ENCODE measurements around the gene BCL7C. TPM values are rescaled to one million over a fixed set of nuclear protein-coding genes. Genes with fewer than 3 reads are reported as not detected.
A peak's percentile ranks its signal among the peaks of the same experiment; 100 is the strongest.

Gene BCL7C
- total and polyA plus RNA-seq, 10 of the 15 experiments (the other 5 are each of a cell fraction or from before 2014, with no cell fraction given), result 1.1 to 30.5 (median 13.7) TPM

- TF ChIP-seq RELB (IDR thresholded peaks at IDR 0.05; ENCODE audit: low read depth) (no peak), NFYA (IDR thresholded peaks at IDR 0.05; ENCODE audit: borderline replicate concordance, low read depth, low read length) (no peak), RAD21 (IDR thresholded peaks at IDR 0.05; ENCODE audit: insufficient read depth, low read depth, low read length) (no peak), SREBF1 (IDR thresholded peaks at IDR 0.05; ENCODE audit: low read length) (no peak), TCF7 (IDR thresholded peaks at IDR 0.05; ENCODE audit: borderline replicate concordance) (no peak), NFIC (IDR thresholded peaks at IDR 0.05; ENCODE audit: low read depth, low read length) (no peak), GATAD2B (conservative IDR thresholded peaks at IDR 0.05; ENCODE audit: low read depth) (peak; percentile 83), CREM (IDR thresholded peaks at IDR 0.05; ENCODE audit: low read depth) (no peak), CHD4 (IDR thresholded peaks at IDR 0.05) (no peak), EGR1 (IDR thresholded peaks at IDR 0.05; ENCODE audit: borderline replicate concordance in 1 of 2, low read depth in 2 of 2, low read length in 2 of 2) (peak in 1 of 2 experiments; percentile 80; a peak in 1 of 3 replicates), FOS (IDR thresholded peaks at IDR 0.05; ENCODE audit: borderline replicate concordance, extremely low read depth, insufficient read length) (no peak), CBX3 (IDR thresholded peaks at IDR 0.05; ENCODE audit: borderline replicate concordance, low read depth) (no peak), ASH2L (IDR thresholded peaks at IDR 0.05; ENCODE audit: borderline replicate concordance, low read depth) (no peak), EED (IDR thresholded peaks at IDR 0.05; ENCODE audit: low read depth) (no peak), PAX8 (IDR thresholded peaks at IDR 0.05) (no peak), ZNF384 (IDR thresholded peaks at IDR 0.05; ENCODE audit: borderline replicate concordance, low read depth, low read length) (no peak), IKZF1 (conservative IDR thresholded peaks at IDR 0.05) (peak; percentile 42; the same call in 1 of the 2 replicates), FOXK2 (IDR thresholded peaks at IDR 0.05) (no peak), MLLT1 (IDR thresholded peaks at IDR 0.05) (no peak), SMC3 (IDR thresholded peaks at IDR 0.05; ENCODE audit: borderline replicate concordance, low read length) (no peak), SUZ12 (IDR thresholded peaks at IDR 0.05; ENCODE audit: unreplicated experiment) (no peak), POLR2AphosphoS5 (IDR thresholded peaks at IDR 0.05; ENCODE audit: low read length) (no peak), SPI1 (IDR thresholded peaks at IDR 0.05; ENCODE audit: borderline replicate concordance, insufficient read depth, low read depth, low read length) (no peak)
- TF ChIP-seq, protein P1, sequence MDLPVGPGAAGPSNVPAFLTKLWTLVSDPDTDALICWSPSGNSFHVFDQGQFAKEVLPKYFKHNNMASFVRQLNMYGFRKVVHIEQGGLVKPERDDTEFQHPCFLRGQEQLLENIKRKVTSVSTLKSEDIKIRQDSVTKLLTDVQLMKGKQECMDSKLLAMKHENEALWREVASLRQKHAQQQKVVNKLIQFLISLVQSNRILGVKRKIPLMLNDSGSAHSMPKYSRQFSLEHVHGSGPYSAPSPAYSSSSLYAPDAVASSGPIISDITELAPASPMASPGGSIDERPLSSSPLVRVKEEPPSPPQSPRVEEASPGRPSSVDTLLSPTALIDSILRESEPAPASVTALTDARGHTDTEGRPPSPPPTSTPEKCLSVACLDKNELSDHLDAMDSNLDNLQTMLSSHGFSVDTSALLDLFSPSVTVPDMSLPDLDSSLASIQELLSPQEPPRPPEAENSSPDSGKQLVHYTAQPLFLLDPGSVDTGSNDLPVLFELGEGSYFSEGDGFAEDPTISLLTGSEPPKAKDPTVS (IDR thresholded peaks at IDR 0.05; ENCODE audit: low read depth, low read length), result no peak
- TF ChIP-seq, protein P2, sequence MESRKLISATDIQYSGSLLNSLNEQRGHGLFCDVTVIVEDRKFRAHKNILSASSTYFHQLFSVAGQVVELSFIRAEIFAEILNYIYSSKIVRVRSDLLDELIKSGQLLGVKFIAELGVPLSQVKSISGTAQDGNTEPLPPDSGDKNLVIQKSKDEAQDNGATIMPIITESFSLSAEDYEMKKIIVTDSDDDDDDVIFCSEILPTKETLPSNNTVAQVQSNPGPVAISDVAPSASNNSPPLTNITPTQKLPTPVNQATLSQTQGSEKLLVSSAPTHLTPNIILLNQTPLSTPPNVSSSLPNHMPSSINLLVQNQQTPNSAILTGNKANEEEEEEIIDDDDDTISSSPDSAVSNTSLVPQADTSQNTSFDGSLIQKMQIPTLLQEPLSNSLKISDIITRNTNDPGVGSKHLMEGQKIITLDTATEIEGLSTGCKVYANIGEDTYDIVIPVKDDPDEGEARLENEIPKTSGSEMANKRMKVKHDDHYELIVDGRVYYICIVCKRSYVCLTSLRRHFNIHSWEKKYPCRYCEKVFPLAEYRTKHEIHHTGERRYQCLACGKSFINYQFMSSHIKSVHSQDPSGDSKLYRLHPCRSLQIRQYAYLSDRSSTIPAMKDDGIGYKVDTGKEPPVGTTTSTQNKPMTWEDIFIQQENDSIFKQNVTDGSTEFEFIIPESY (IDR thresholded peaks at IDR 0.05), result no peak
Measured at GRCh38 chr16:30924076-30924912, 30.4 kb upstream of the BCL7C start (continued).

Measured in GM12878 (cell line).